Islet precursor cell (in vitro differentiated cells): ENCODE data around the gene IDH3B.

Experiments used
- DNase-seq: peaks from one replicate; pipeline ENCODE4 v3.0.0-alpha.2; 2018

The IDH3B gene

DNA sequence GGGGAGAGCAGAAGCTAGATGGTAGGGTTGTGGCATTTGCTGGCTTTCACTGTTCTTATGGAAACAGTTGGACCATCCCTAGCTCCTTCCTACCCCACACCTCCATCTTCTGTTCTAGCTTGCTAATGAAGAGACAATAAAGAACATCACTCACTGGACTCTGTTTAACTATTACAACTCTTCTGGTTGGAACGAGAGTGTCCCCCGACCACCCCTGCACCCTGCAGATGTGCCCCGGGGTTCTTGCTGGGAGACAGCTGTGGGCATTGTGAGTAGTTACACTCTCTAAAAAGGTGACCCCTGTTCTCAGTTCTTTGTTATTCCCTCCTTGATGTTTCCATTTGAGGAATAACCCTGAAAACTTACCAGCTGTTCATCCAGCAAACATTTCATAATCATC lies 51.9 kb downstream of the IDH3B start:
- no peak for DNase-seq

DNA sequence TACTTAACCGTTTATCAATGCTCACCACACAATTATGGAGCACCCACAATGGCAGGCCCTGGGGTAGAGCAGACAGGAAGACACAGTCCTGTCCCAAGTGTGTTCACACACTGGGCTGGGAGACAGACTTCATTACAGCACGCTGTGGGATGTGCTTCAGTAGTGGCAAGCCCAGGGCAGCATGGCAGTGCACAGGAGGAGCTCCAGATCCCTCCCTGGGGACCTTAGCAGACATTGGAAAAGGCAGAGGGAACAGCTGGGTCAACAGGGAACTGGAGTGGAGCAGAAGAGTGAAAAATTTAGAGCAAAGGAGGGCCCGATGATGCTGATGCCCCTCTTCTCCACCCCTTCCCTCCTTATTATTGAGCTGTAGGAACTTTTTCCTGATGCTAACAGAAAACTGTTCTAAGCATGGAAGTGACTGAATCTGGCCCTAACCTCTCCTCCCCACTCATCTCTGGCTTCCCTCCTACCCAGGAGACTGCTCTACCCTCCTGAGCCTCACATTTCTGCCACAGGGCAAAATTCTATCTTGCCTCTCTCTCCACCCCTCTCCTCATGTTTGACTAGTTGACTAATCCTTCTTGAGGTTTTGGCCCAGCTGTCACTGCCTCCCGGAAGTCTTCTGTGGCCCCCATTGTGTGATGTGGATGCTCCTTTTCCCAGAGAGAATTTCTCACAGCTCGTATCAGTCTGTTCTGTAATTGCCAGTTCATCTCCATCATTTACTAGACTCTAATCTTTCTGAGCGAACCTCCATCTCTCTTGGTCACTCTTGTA lies 52.9 kb downstream of the IDH3B start:
- no peak for DNase-seq

- DNase-seq: no peak
Observed at GRCh38 chr20:2610326-2610725, 53.7 kb downstream of the IDH3B start.
